VCaP (cell line): ENCODE results near the gene NAV2.

Source experiments
- H3K27ac ChIP-seq: fragments of 450-650 bp; 2 replicates; pipeline ENCODE4 v1.5.1; 2017
- CTCF ChIP-seq: fragments of 450-650 bp; conservative IDR thresholded peaks from 2 replicates; pipeline ENCODE4 v1.5.1; 2017; ENCODE audit warnings: mild to moderate bottlenecking, moderate library complexity

Gene NAV2

GRCh38 chr11:20116825-20117224 lies 404.2 kb downstream of the NAV2 start:
- no peak for TF ChIP-seq CTCF
- no peak overlapping the region for H3K27ac ChIP-seq

- no peak overlapping the region for H3K27ac ChIP-seq
- no peak for TF ChIP-seq CTCF
These were observed 404.7 kb downstream of the NAV2 start for GRCh38 chr11:20117291-20117690.

- H3K27ac ChIP-seq: no peak overlapping the region
- TF ChIP-seq CTCF: no peak
These were observed 405.6 kb downstream of the NAV2 start for GRCh38 chr11:20118209-20118608.

- no peak overlapping the region for H3K27ac ChIP-seq
- TF ChIP-seq CTCF: no peak
These were observed 406.7 kb downstream of the NAV2 start for GRCh38 chr11:20119315-20119714.

- no peak overlapping the region for H3K27ac ChIP-seq
- TF ChIP-seq CTCF: no peak
These were observed 407.7 kb downstream of the NAV2 start for GRCh38 chr11:20120134-20120925.

- H3K27ac ChIP-seq: no peak overlapping the region
- TF ChIP-seq CTCF: no peak
These were observed 409.5 kb downstream of the NAV2 start for GRCh38 chr11:20122131-20122530.

GRCh38 chr11:20125927-20126326 lies 413.3 kb downstream of the NAV2 start:
- no peak for TF ChIP-seq CTCF
- no peak overlapping the region for H3K27ac ChIP-seq
